MM.1S (cell line): ENCODE measurements around the gene ZBTB12.

Experiments used
- DNase-seq: peaks from one replicate; pipeline ENCODE4 v3.0.0-alpha.2; 2015
- H2AFZ ChIP-seq: fragments of 300-600 bp; sonication (generic); 2 replicates; pipeline ENCODE4 v1.6.0; 2016; ENCODE audit warnings: antibody characterized with exemption, low read length
- H3F3A ChIP-seq: fragments of 300-600 bp; sonication (generic); 2 replicates; pipeline ENCODE4 v1.6.1; 2016; ENCODE audit warnings: mild to moderate bottlenecking, antibody characterized with exemption, low read length, moderate library complexity, mixed read lengths; ENCODE audit not compliant: insufficient read depth
- H3K27ac ChIP-seq: fragments of 300-600 bp; sonication (generic); 2 replicates; pipeline ENCODE4 v1.5.1; 2016; ENCODE audit warnings: mild to moderate bottlenecking, low read length
- H3K27me3 ChIP-seq: fragments of 300-600 bp; sonication (generic); replicated peaks from 2 replicates; pipeline ENCODE4 v1.6.0; 2016; ENCODE audit warnings: low read length; ENCODE audit not compliant: insufficient read depth
- H3K36me3 ChIP-seq: fragments of 300-600 bp; sonication (generic); replicated peaks from 2 replicates; pipeline ENCODE4 v1.6.1; 2016; ENCODE audit warnings: mild to moderate bottlenecking, low read length, mixed read lengths; ENCODE audit not compliant: insufficient read depth
- H3K4me1 ChIP-seq: fragments of 300-600 bp; sonication (generic); 2 replicates; pipeline ENCODE4 v1.6.1; 2016; ENCODE audit warnings: low read length, mixed read lengths
- H3K4me2 ChIP-seq: fragments of 300-600 bp; sonication (generic); 2 replicates; pipeline ENCODE4 v1.6.0; 2016; ENCODE audit warnings: low read depth, low read length
- H3K4me3 ChIP-seq: fragments of 300-600 bp; sonication (generic); 2 replicates; pipeline ENCODE4 v1.5.1; 2016; ENCODE audit warnings: low read length, mixed read lengths
- H3K79me2 ChIP-seq: fragments of 300-600 bp; sonication (generic); 2 replicates; pipeline ENCODE4 v1.6.1; 2016; ENCODE audit warnings: mixed run types, low read length, mixed read lengths
- H3K9ac ChIP-seq: fragments of 300-600 bp; sonication (generic); 2 replicates; pipeline ENCODE4 v1.6.1; 2016; ENCODE audit warnings: low read length, mixed read lengths
- H3K9me2 ChIP-seq: fragments of 300-600 bp; sonication (generic); replicated peaks from 2 replicates; pipeline ENCODE4 v1.6.1; 2016; ENCODE audit warnings: mild to moderate bottlenecking, low read length, mixed read lengths; ENCODE audit not compliant: insufficient read depth
- H3K9me3 ChIP-seq: fragments of 300-600 bp; sonication (generic); replicated peaks from 2 replicates; pipeline ENCODE4 v1.6.1; 2016; ENCODE audit warnings: mild to moderate bottlenecking, low read length, mixed read lengths; ENCODE audit not compliant: insufficient read depth
- H4K20me1 ChIP-seq: fragments of 300-600 bp; sonication (generic); 2 replicates; pipeline ENCODE4 v1.6.1; 2016; ENCODE audit warnings: mild to moderate bottlenecking, low read length, moderate library complexity, mixed read lengths; ENCODE audit not compliant: insufficient read depth
- CTCF ChIP-seq: fragments of 300-600 bp; sonication (generic); IDR thresholded peaks from 2 replicates; pipeline ENCODE4 v1.5.1; 2016; ENCODE audit warnings: antibody characterized with exemption, low read length, mixed read lengths
- EZH2 ChIP-seq: fragments of 300-600 bp; sonication (generic); optimal IDR thresholded peaks from 2 replicates; pipeline ENCODE3; 2017; ENCODE audit warnings: low read depth, mild to moderate bottlenecking, antibody characterized with exemption, low read length, mixed read lengths
- EZH2phosphoT487 ChIP-seq: fragments of 300-600 bp; sonication (generic); IDR thresholded peaks from 2 replicates; pipeline ENCODE4 v1.6.1; 2018; ENCODE audit warnings: antibody characterized with exemption, low read length

The ZBTB12 gene

GRCh38 chr6:31901953-31902643, at the start of gene ZBTB12:
Gene ZBTB12 (minus strand): TSS chr6:31902086. CDS start chr6:31901305, 781 bp downstream.
- H3K79me2 ChIP-seq = peaks cover 18% of the 10 kb centered on the region
- no peaks in the 10 kb centered on the region for H3K9me3 ChIP-seq
- peaks cover 3% of the 10 kb centered on the region; the same call in 1 of the 2 replicates for H3K4me1 ChIP-seq
- H3K9ac ChIP-seq = peak within 1 kb of the TSS; percentile 68; the same call in 1 of the 2 replicates
- no peaks in the 10 kb centered on the region for H3K27me3 ChIP-seq
- H3K27ac ChIP-seq = peak within 1 kb of the TSS; percentile 46; the same call in 1 of the 2 replicates
- no peaks in the 10 kb centered on the region for H3K36me3 ChIP-seq
- peaks cover 21% of the 10 kb centered on the region for H3F3A ChIP-seq
- peak within 1 kb of the TSS; percentile 68 for H3K4me3 ChIP-seq
- no peaks in the 10 kb centered on the region for H3K9me2 ChIP-seq
- TF ChIP-seq CTCF = no peak
- TF ChIP-seq EZH2 = no peak
- TF ChIP-seq EZH2phosphoT487 = no peak
- peak; percentile 92 for DNase-seq
- H3K4me2 ChIP-seq = peak within 1 kb of the TSS; percentile 92
- H2AFZ ChIP-seq = peak within 1 kb of the TSS; percentile 67
- H4K20me1 ChIP-seq = no peaks in the 10 kb centered on the region

GRCh38 chr6:31949926-31950548, 48.2 kb upstream of the ZBTB12 start:
- H3K9ac ChIP-seq = no peak overlapping the region
- H3K36me3 ChIP-seq = no peaks in the 10 kb centered on the region
- no peak for TF ChIP-seq EZH2phosphoT487
- no peak for TF ChIP-seq CTCF
- TF ChIP-seq EZH2 = no peak
- H2AFZ ChIP-seq = no peak overlapping the region
- no peaks in the 10 kb centered on the region for H3K79me2 ChIP-seq
- no peak for DNase-seq
- no peaks in the 10 kb centered on the region for H3K4me1 ChIP-seq
- no peaks in the 10 kb centered on the region for H3K9me3 ChIP-seq
- H3K4me3 ChIP-seq = no peak overlapping the region
- no peaks in the 10 kb centered on the region for H3F3A ChIP-seq
- H3K4me2 ChIP-seq = no peak overlapping the region
- no peak overlapping the region for H3K27ac ChIP-seq
- H3K27me3 ChIP-seq = peaks cover 21% of the 10 kb centered on the region
- no peaks in the 10 kb centered on the region for H4K20me1 ChIP-seq
- no peaks in the 10 kb centered on the region for H3K9me2 ChIP-seq

GRCh38 chr6:31948753-31949413, 47.0 kb upstream of the ZBTB12 start:
- Histone ChIP-seq H3K27ac (no peak overlapping the region), H3K9ac (no peak overlapping the region), H3K4me1 (no peaks in the 10 kb centered on the region), H3K4me3 (no peak overlapping the region), H3K79me2 (no peaks in the 10 kb centered on the region), H3F3A (no peaks in the 10 kb centered on the region), H3K4me2 (no peak overlapping the region), H3K27me3 (peaks cover 26% of the 10 kb centered on the region), H3K36me3 (no peaks in the 10 kb centered on the region), H4K20me1 (no peaks in the 10 kb centered on the region), H2AFZ (no peak overlapping the region), H3K9me2 (no peaks in the 10 kb centered on the region), H3K9me3 (no peaks in the 10 kb centered on the region)
- DNase-seq = no peak
- no peak for TF ChIP-seq CTCF
- TF ChIP-seq EZH2phosphoT487 = no peak
- TF ChIP-seq EZH2 = no peak
